D341Med (cell line): ENCODE measurements around the gene ZNF385B.
"Not testable (repeated sequence)": the region's sequence is repeated elsewhere in the genome, so short reads cannot be mapped to it uniquely, and the experiment has no call there.

Experiments used
- DNase-seq: peaks from one replicate; pipeline ENCODE4 v3.0.0; 2012; ENCODE audit warnings: low spot score

Gene ZNF385B

GRCh38 chr2:179861416-179862067 lies at the start of gene ZNF385B:
Gene ZNF385B, minus strand, starts transcription at chr2:179861612.
- no peak for DNase-seq

GRCh38 chr2:179910735-179911113 lies 49.3 kb upstream of the ZNF385B start:
- no peak for DNase-seq

GRCh38 chr2:179909845-179910734 lies 48.7 kb upstream of the ZNF385B start:
- DNase-seq, result no peak

- no peak for DNase-seq
Measured at GRCh38 chr2:179900655-179901054, 39.2 kb upstream of the ZNF385B start.

GRCh38 chr2:179899666-179900065 lies 38.3 kb upstream of the ZNF385B start:
- DNase-seq, result no peak

GRCh38 chr2:179898873-179899272 lies 37.5 kb upstream of the ZNF385B start:
- DNase-seq, result peak; percentile 56

GRCh38 chr2:179893616-179894015 lies 32.2 kb upstream of the ZNF385B start:
- DNase-seq, result no peak

GRCh38 chr2:179891237-179891636 lies 29.8 kb upstream of the ZNF385B start:
- no peak for DNase-seq

GRCh38 chr2:179890666-179891065 lies 29.3 kb upstream of the ZNF385B start:
- no peak for DNase-seq

- DNase-seq, result not testable (repeated sequence)
Measured at GRCh38 chr2:179888642-179889041, 27.2 kb upstream of the ZNF385B start.

GRCh38 chr2:179884193-179884592 lies 22.8 kb upstream of the ZNF385B start:
- no peak for DNase-seq

GRCh38 chr2:179882851-179883806 lies 21.7 kb upstream of the ZNF385B start:
- DNase-seq, result no peak

- DNase-seq, result no peak
Measured at GRCh38 chr2:179877601-179878364, 16.4 kb upstream of the ZNF385B start.

- no peak for DNase-seq
Measured at GRCh38 chr2:179876266-179876665, 14.9 kb upstream of the ZNF385B start.

- no peak for DNase-seq
Measured at GRCh38 chr2:179875864-179876263, 14.5 kb upstream of the ZNF385B start.

- DNase-seq, result no peak
Measured at GRCh38 chr2:179862898-179863458, 1.6 kb upstream of the ZNF385B start.

- peak; percentile 73 for DNase-seq
Measured at GRCh38 chr2:179861027-179861415, 391 bp downstream of the ZNF385B start.

- no peak for DNase-seq
Measured at GRCh38 chr2:179860255-179861026, 971 bp downstream of the ZNF385B start.

GRCh38 chr2:179859523-179859922 lies 1.9 kb downstream of the ZNF385B start:
- no peak for DNase-seq

- DNase-seq, result no peak
Measured at GRCh38 chr2:179857236-179857635, 4.2 kb downstream of the ZNF385B start.
